ENCODE data around the gene ARAP2. TPM values are rescaled to one million over a fixed set of nuclear protein-coding genes. Genes with fewer than 3 reads are reported as not detected.

ARAP2 gene
- total RNA-seq, 4 donors from 2014 or later: 7.5 to 21.0 (median 7.9) TPM

DNA sequence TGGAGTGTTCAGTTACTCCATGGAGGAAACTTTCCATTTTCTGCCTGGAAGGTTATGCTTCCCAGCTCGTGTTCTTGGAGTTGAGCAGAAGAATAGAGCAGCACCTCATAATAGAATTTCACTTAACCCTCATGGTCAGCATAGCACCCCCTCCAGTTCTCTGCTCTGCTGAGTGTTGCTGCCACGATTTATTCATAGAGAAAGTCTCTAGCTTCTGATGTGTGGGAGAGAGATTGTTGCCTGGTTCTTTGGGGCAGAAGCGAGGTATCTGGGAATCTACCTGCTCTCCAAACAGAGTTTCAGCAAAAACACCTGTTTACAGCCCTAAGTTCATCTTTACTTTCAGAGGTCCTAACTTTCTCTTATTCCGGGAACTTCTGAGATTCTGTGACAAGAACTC lies 33.2 kb upstream of the ARAP2 start:
- intact Hi-C loops (cut with DNase I): no loop called here
- Histone ChIP-seq H3K27ac (replicated peaks in 1 of 4) (no peak overlapping the region), H3K36me3 (no peaks in the 10 kb centered on the region), H3K4me1 (no peaks in the 10 kb centered on the region), H3K9me3 (no peaks in the 10 kb centered on the region), H3K4me3 (no peak overlapping the region), H3K27me3 (peaks cover 0 to 5% (median 0%) of the 10 kb centered on the region in 4 donors)
- 74% methylated on average over 4 of the region's 4 CpGs for WGBS
- no peak for DNase-seq (ENCODE audit: extremely low spot score)
- no peak for TF ChIP-seq POLR2AphosphoS5 (IDR thresholded peaks at IDR 0.05)
- TF ChIP-seq EP300 (IDR thresholded peaks at IDR 0.05): no peak
- no peak for TF ChIP-seq POLR2A (IDR thresholded peaks at IDR 0.05; ENCODE audit: low read depth)
- TF ChIP-seq, protein P1, sequence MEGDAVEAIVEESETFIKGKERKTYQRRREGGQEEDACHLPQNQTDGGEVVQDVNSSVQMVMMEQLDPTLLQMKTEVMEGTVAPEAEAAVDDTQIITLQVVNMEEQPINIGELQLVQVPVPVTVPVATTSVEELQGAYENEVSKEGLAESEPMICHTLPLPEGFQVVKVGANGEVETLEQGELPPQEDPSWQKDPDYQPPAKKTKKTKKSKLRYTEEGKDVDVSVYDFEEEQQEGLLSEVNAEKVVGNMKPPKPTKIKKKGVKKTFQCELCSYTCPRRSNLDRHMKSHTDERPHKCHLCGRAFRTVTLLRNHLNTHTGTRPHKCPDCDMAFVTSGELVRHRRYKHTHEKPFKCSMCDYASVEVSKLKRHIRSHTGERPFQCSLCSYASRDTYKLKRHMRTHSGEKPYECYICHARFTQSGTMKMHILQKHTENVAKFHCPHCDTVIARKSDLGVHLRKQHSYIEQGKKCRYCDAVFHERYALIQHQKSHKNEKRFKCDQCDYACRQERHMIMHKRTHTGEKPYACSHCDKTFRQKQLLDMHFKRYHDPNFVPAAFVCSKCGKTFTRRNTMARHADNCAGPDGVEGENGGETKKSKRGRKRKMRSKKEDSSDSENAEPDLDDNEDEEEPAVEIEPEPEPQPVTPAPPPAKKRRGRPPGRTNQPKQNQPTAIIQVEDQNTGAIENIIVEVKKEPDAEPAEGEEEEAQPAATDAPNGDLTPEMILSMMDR (IDR thresholded peaks at IDR 0.05): no peak

- Histone ChIP-seq H3K36me3 (no peaks in the 10 kb centered on the region), H3K27me3 (no peaks in the 10 kb centered on the region), H3K27ac (replicated peaks in 1 of 4) (no peak overlapping the region), H3K4me3 (no peak overlapping the region), H3K4me1 (no peaks in the 10 kb centered on the region), H3K9me3 (no peaks in the 10 kb centered on the region)
- no peak for TF ChIP-seq POLR2AphosphoS5 (IDR thresholded peaks at IDR 0.05)
- intact Hi-C loops (cut with DNase I): no loop called here
- WGBS: 84% methylated on average over 4 of the region's 4 CpGs
- DNase-seq (ENCODE audit: extremely low spot score): no peak
Measured at GRCh38 chr4:36274158-36274557, 29.8 kb upstream of the ARAP2 start.

DNA sequence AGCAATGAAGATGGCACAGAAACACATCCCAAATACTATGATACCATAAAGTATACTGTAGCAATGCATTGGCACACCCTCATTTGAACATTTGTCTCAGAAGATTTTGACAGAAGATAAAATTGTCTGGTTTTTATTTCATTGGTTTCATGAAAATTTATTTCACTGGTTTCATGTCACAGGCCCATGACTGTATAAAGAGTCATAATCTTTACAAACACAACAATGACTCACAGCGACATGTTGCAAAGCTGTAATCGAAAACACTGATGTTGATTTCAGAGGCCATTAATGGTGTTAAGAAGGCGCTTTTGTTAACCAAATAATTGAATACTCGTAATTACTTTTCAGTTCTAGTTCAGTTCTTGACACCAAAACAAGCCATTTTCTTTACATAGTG lies 29.0 kb upstream of the ARAP2 start:
- TF ChIP-seq, protein P1 (IDR thresholded peaks at IDR 0.05): no peak
- TF ChIP-seq POLR2A (IDR thresholded peaks at IDR 0.05; ENCODE audit: low read depth): no peak
- no peak for TF ChIP-seq EP300 (IDR thresholded peaks at IDR 0.05)
- TF ChIP-seq POLR2AphosphoS5 (IDR thresholded peaks at IDR 0.05): no peak
- Histone ChIP-seq H3K4me3 (no peak overlapping the region), H3K4me1 (no peaks in the 10 kb centered on the region), H3K27me3 (no peaks in the 10 kb centered on the region), H3K27ac (replicated peaks in 1 of 4) (no peak overlapping the region), H3K36me3 (no peaks in the 10 kb centered on the region), H3K9me3 (no peaks in the 10 kb centered on the region)
- intact Hi-C loops (cut with DNase I): no loop called here
- DNase-seq (ENCODE audit: extremely low spot score): no peak
- 79% methylated on average over 4 of the region's 4 CpGs for WGBS

DNA sequence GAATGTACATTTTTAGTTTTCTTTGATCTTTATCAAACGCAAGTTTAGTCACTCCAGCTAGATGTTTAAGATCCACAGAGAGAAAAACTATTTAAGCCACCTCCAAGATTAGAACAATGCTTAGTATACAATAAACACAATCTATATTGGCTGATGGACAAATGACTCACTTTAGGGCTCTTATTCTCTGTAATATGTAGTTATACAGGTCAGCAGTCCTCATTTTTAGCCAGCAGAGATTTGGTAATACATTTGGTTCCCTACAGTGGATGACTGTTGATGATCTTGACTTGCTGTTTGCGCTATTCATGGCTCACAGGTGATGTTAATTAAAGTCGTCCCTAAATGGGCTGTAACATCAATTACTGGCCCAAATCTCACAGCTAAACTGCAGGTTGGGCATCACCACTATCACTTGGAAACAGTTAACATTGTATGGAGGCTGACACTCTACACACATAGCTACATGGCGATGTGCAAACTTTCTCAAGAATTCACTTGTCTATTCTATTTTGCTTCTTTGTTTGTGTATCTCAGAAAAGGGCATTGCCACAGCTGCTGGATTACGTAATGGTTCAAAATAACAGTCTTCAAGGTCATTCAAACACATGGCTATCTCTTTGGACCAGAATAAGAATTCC lies 25.3 kb upstream of the ARAP2 start:
- 83% methylated on average over 5 of the region's 5 CpGs for WGBS
- no peaks in the 10 kb centered on the region for H3K36me3 ChIP-seq

GRCh38 chr4:36269101-36269500 lies 24.8 kb upstream of the ARAP2 start:
- Histone ChIP-seq H3K27ac (replicated peaks in 1 of 4) (no peak overlapping the region), H3K4me1 (no peaks in the 10 kb centered on the region), H3K27me3 (no peaks in the 10 kb centered on the region), H3K9me3 (no peaks in the 10 kb centered on the region), H3K4me3 (no peak overlapping the region), H3K36me3 (no peaks in the 10 kb centered on the region)
- TF ChIP-seq EP300 (IDR thresholded peaks at IDR 0.05): no peak
- TF ChIP-seq POLR2A (IDR thresholded peaks at IDR 0.05; ENCODE audit: low read depth): no peak
- no peak for TF ChIP-seq POLR2AphosphoS5 (IDR thresholded peaks at IDR 0.05)
- TF ChIP-seq, protein P1 (IDR thresholded peaks at IDR 0.05): no peak
- 59% methylated on average over 4 of the region's 4 CpGs for WGBS
- DNase-seq (ENCODE audit: extremely low spot score): no peak
- intact Hi-C loops (cut with DNase I): no loop called here

More for the DNA sequence above, 25.3 kb upstream of the ARAP2 start:
- DNase-seq (ENCODE audit: extremely low spot score): no peak
- intact Hi-C loops (cut with DNase I): no loop called here
- Histone ChIP-seq H3K9me3 (no peaks in the 10 kb centered on the region), H3K27ac (replicated peaks in 1 of 4) (no peak overlapping the region), H3K27me3 (no peaks in the 10 kb centered on the region), H3K4me3 (no peak overlapping the region), H3K4me1 (no peaks in the 10 kb centered on the region)
- TF ChIP-seq POLR2AphosphoS5 (IDR thresholded peaks at IDR 0.05) (no peak), POLR2A (IDR thresholded peaks at IDR 0.05; ENCODE audit: low read depth) (no peak), EP300 (IDR thresholded peaks at IDR 0.05) (no peak)
- TF ChIP-seq, protein P1 (IDR thresholded peaks at IDR 0.05): no peak
